Heart left ventricle (tissue), 13 donors: ENCODE measurements around the gene CCM2.

Experiments
- CTCF ChIP-seq, 12 donors: fragments of 200-600 bp; sonication (generic) in 4 of 12; IDR thresholded peaks; one replicate each; pipeline versions ENCODE4 v1.5.0 to v1.8.0; 2018 to 2022; ENCODE audit warnings: antibody characterized with exemption in 12 of 12, mild to moderate bottlenecking in 5 of 12
- POLR2A ChIP-seq, 2 donors: fragments of 450-650 bp; IDR thresholded peaks; one replicate each; pipeline ENCODE4 v1.6.1; 2017; ENCODE audit warnings: antibody characterized with exemption in 2 of 2, mild to moderate bottlenecking in 2 of 2, moderate library complexity in 2 of 2
- donor health status: ischemic (EF 13 %, LVEDD 7.1; RV severe dilation, severe dysfunction).
- donor health status: DM: no; HTN: yes; CAD: no.
- donor health status: DM: no; HTN: no; CAD: no.
- donor health status: ischemic (EF 25% LVEDD 6.9; RV normal size, moderate dysfunction).
- donor health status: ischemic (EF 25% LVEDD 5.7; RV mildly dilated, moderate dysfunction).
- donor health status: ischemic (EF 35%, LVEDD 5.7; RV mildly dilated, moderate dysfunction).
- donor health status: nonischemic (EF 11% LVEDD 7.7; RV severe dilation, severe dysfunction).
- donor health status: DM: yes; HTN: yes; CAD: no.
- donor health status: PGD.
- donor health status: ischemic (EF 29% LVEDD 5.4; RV normal size, mild dysfunction).
- donor health status: nonischemic (EF 23%, LVEDD 6.1; RV moderate dilation, normal function).

GRCh38 chr7:45013465-45013967, 13.5 kb downstream of the CCM2 start:
- TF ChIP-seq POLR2A (IDR thresholded peaks at IDR 0.05) (no peak), CTCF (IDR thresholded peaks at IDR 0.05) (no peak)
